Neuronal stem cell (in vitro differentiated cells): ENCODE data around the gene F8A3. TPM values are rescaled to one million over a fixed set of nuclear protein-coding genes. Genes with fewer than 3 reads are reported as not detected.

ENCODE experiments used
- small RNA-seq: library from polyadenylated mRNA; stranded (forward); fragments of <200 nt; extraction: miRNeasy Mini kit (QIAGEN cat#:217004); gene quantifications from one replicate; pipeline ENCODE3, GENCODE V24; 2013; ENCODE audit not compliant: insufficient read depth

Gene F8A3

Small RNA genes within 50 kb of the gene (small RNA-seq; reads per million reads assigned to genes)
- not detected for gene MIR1184-3
